Measurements from ENCODE around the gene ANKS1A.
"Not testable (repeated sequence)": the region's sequence is repeated elsewhere in the genome, so short reads cannot be mapped to it uniquely, and the experiment has no call there.

DNA sequence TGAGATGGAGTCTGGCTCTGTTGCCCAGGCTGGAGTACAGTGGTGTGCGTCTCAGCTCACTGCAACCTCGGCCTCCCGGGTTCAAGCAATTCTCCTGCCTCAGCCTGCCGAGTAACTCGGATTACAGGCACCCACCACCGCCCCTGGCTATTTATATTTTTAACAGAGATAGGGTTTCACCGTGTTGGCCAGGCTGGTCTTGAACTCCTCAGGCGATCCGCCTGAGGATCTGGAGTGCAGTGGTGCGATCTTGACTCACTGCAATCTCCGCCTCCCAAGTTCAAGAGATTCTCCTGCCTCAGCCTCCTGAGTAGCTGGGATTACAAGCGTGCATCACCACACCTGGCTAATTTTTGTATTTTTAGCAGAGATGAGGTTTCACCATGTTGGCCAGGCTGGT lies 43.1 kb downstream of the ANKS1A start:
- TF ChIP-seq, protein P1, sequence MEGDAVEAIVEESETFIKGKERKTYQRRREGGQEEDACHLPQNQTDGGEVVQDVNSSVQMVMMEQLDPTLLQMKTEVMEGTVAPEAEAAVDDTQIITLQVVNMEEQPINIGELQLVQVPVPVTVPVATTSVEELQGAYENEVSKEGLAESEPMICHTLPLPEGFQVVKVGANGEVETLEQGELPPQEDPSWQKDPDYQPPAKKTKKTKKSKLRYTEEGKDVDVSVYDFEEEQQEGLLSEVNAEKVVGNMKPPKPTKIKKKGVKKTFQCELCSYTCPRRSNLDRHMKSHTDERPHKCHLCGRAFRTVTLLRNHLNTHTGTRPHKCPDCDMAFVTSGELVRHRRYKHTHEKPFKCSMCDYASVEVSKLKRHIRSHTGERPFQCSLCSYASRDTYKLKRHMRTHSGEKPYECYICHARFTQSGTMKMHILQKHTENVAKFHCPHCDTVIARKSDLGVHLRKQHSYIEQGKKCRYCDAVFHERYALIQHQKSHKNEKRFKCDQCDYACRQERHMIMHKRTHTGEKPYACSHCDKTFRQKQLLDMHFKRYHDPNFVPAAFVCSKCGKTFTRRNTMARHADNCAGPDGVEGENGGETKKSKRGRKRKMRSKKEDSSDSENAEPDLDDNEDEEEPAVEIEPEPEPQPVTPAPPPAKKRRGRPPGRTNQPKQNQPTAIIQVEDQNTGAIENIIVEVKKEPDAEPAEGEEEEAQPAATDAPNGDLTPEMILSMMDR (IDR thresholded peaks at IDR 0.05; ENCODE audit: low read depth, low read length, poor library complexity, severe bottlenecking) = not testable (repeated sequence)
- not testable (repeated sequence) for TF ChIP-seq EZH2phosphoT487 (IDR thresholded peaks at IDR 0.05; ENCODE audit: borderline replicate concordance, low read length)
